ENCODE measurements around the gene TMEM273.

Gene TMEM273

DNA sequence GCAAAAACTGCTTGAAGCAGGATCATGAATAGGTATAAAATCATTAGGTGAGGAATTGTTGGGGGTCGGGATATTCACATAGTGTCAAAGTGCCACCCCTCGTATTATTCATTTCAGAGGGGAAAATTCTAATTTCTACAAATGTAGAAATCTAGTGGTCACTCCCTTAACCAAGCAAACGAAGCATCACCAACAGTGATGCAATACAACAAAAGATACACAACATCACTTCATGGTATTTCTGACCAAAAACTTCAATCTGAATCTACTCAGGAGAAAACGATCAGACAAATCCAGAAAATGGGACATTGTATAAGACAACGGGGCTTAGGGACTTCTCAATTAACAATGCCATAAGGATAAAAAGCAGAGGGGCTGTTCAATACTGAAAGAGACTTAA, 28.1 kb downstream of the TMEM273 start:
- TF ChIP-seq PPARA (CRISPR knock-in tag; IDR thresholded peaks at IDR 0.05; ENCODE audit: borderline replicate concordance) (no peak), TOX (CRISPR knock-in tag; IDR thresholded peaks at IDR 0.05; ENCODE audit: borderline replicate concordance) (no peak)
- no peak for ATAC-seq

DNA sequence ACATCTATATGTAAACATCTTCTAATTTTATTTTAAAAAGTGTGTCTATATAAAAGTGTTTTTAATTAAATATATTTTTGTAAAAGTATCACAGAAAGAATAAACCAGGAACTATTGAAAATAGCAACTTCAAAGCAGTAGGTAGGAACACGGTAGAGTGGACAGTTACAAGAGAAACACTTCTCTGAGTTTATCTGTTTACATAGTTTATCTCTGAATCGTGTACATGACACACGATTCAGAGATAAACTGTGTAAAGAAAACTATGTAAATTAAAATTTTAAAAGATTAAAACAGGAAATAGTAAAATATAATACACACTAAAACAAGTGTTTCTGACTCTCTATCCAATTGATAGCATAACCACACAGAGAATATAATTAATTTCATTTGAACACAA, 29.3 kb downstream of the TMEM273 start:
- TF ChIP-seq ISL1 (CRISPR knock-in tag; IDR thresholded peaks at IDR 0.05): no peak
- no peak for TF ChIP-seq TOX (CRISPR knock-in tag; IDR thresholded peaks at IDR 0.05; ENCODE audit: borderline replicate concordance)
- no peak for TF ChIP-seq ARNTL (CRISPR knock-in tag; IDR thresholded peaks at IDR 0.05; ENCODE audit: borderline replicate concordance, low read depth)
- no peak for TF ChIP-seq RARB (CRISPR knock-in tag; IDR thresholded peaks at IDR 0.05)
- no peak for TF ChIP-seq ZFP30 (CRISPR knock-in tag; IDR thresholded peaks at IDR 0.05)
- TF ChIP-seq, protein P1, sequence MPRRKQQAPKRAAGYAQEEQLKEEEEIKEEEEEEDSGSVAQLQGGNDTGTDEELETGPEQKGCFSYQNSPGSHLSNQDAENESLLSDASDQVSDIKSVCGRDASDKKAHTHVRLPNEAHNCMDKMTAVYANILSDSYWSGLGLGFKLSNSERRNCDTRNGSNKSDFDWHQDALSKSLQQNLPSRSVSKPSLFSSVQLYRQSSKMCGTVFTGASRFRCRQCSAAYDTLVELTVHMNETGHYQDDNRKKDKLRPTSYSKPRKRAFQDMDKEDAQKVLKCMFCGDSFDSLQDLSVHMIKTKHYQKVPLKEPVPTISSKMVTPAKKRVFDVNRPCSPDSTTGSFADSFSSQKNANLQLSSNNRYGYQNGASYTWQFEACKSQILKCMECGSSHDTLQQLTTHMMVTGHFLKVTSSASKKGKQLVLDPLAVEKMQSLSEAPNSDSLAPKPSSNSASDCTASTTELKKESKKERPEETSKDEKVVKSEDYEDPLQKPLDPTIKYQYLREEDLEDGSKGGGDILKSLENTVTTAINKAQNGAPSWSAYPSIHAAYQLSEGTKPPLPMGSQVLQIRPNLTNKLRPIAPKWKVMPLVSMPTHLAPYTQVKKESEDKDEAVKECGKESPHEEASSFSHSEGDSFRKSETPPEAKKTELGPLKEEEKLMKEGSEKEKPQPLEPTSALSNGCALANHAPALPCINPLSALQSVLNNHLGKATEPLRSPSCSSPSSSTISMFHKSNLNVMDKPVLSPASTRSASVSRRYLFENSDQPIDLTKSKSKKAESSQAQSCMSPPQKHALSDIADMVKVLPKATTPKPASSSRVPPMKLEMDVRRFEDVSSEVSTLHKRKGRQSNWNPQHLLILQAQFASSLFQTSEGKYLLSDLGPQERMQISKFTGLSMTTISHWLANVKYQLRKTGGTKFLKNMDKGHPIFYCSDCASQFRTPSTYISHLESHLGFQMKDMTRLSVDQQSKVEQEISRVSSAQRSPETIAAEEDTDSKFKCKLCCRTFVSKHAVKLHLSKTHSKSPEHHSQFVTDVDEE (CRISPR knock-in tag; IDR thresholded peaks at IDR 0.05): no peak
- TF ChIP-seq CSDC2 (CRISPR knock-in tag; IDR thresholded peaks at IDR 0.05): no peak
- no peak for TF ChIP-seq PPARA (CRISPR knock-in tag; IDR thresholded peaks at IDR 0.05; ENCODE audit: borderline replicate concordance)
- no peak for TF ChIP-seq OSR1 (CRISPR knock-in tag; IDR thresholded peaks at IDR 0.05)
- no peak for TF ChIP-seq TCF4 (CRISPR knock-in tag; IDR thresholded peaks at IDR 0.05; ENCODE audit: borderline replicate concordance)
- TF ChIP-seq, protein P2, sequence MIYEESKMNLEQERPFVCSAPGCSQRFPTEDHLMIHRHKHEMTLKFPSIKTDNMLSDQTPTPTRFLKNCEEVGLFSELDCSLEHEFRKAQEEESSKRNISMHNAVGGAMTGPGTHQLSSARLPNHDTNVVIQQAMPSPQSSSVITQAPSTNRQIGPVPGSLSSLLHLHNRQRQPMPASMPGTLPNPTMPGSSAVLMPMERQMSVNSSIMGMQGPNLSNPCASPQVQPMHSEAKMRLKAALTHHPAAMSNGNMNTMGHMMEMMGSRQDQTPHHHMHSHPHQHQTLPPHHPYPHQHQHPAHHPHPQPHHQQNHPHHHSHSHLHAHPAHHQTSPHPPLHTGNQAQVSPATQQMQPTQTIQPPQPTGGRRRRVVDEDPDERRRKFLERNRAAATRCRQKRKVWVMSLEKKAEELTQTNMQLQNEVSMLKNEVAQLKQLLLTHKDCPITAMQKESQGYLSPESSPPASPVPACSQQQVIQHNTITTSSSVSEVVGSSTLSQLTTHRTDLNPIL (CRISPR knock-in tag; IDR thresholded peaks at IDR 0.05; ENCODE audit: low read depth): no peak
- TF ChIP-seq ZC3H10 (CRISPR knock-in tag; IDR thresholded peaks at IDR 0.05): no peak
- TF ChIP-seq, protein P3, sequence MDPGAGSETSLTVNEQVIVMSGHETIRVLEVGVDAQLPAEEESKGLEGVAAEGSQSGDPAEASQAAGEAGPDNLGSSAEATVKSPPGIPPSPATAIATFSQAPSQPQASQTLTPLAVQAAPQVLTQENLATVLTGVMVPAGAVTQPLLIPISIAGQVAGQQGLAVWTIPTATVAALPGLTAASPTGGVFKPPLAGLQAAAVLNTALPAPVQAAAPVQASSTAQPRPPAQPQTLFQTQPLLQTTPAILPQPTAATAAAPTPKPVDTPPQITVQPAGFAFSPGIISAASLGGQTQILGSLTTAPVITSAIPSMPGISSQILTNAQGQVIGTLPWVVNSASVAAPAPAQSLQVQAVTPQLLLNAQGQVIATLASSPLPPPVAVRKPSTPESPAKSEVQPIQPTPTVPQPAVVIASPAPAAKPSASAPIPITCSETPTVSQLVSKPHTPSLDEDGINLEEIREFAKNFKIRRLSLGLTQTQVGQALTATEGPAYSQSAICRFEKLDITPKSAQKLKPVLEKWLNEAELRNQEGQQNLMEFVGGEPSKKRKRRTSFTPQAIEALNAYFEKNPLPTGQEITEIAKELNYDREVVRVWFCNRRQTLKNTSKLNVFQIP (CRISPR knock-in tag; IDR thresholded peaks at IDR 0.05; ENCODE audit: borderline replicate concordance, low read depth): no peak
- no peak for TF ChIP-seq ZNF565 (CRISPR knock-in tag; conservative IDR thresholded peaks at IDR 0.05; ENCODE audit: low read depth)
- TF ChIP-seq, protein P4, sequence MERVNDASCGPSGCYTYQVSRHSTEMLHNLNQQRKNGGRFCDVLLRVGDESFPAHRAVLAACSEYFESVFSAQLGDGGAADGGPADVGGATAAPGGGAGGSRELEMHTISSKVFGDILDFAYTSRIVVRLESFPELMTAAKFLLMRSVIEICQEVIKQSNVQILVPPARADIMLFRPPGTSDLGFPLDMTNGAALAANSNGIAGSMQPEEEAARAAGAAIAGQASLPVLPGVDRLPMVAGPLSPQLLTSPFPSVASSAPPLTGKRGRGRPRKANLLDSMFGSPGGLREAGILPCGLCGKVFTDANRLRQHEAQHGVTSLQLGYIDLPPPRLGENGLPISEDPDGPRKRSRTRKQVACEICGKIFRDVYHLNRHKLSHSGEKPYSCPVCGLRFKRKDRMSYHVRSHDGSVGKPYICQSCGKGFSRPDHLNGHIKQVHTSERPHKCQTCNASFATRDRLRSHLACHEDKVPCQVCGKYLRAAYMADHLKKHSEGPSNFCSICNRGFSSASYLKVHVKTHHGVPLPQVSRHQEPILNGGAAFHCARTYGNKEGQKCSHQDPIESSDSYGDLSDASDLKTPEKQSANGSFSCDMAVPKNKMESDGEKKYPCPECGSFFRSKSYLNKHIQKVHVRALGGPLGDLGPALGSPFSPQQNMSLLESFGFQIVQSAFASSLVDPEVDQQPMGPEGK (CRISPR knock-in tag; IDR thresholded peaks at IDR 0.05; ENCODE audit: borderline replicate concordance): no peak
- no peak for TF ChIP-seq ZFP3 (CRISPR knock-in tag; IDR thresholded peaks at IDR 0.05)
- no peak for TF ChIP-seq BACH2 (CRISPR knock-in tag; IDR thresholded peaks at IDR 0.05; ENCODE audit: borderline replicate concordance)
- TF ChIP-seq GLIS3 (CRISPR knock-in tag; IDR thresholded peaks at IDR 0.05): no peak
- no peak for TF ChIP-seq ZNF70 (CRISPR knock-in tag; IDR thresholded peaks at IDR 0.05)
- TF ChIP-seq, protein P5, sequence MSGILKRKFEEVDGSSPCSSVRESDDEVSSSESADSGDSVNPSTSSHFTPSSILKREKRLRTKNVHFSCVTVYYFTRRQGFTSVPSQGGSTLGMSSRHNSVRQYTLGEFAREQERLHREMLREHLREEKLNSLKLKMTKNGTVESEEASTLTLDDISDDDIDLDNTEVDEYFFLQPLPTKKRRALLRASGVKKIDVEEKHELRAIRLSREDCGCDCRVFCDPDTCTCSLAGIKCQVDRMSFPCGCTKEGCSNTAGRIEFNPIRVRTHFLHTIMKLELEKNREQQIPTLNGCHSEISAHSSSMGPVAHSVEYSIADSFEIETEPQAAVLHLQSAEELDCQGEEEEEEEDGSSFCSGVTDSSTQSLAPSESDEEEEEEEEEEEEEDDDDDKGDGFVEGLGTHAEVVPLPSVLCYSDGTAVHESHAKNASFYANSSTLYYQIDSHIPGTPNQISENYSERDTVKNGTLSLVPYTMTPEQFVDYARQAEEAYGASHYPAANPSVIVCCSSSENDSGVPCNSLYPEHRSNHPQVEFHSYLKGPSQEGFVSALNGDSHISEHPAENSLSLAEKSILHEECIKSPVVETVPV (CRISPR knock-in tag; IDR thresholded peaks at IDR 0.05): no peak
- no peak for ATAC-seq

DNA sequence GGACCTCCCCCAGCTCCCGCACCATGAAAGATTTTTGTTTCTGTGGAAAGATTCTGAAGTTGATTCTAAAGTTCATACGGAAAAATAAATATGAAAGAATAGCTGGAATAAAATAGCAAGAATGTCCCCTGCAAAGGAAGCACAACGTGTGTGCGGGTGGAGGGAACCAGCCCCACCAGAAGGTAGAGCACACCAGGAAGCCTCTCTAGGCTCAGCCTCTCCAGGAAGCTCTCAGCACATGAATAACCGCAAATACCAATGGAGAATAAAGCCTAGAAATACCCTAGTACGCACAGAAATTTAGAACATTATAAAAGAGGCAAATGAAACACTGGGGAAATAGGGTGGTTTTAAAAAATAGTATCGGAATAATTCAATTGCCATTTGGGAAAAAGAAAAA, 29.8 kb downstream of the TMEM273 start:
- ATAC-seq: no peak
- no peak for TF ChIP-seq ZFP30 (CRISPR knock-in tag; IDR thresholded peaks at IDR 0.05)
- TF ChIP-seq OSR1 (CRISPR knock-in tag; IDR thresholded peaks at IDR 0.05): no peak
- TF ChIP-seq GLIS3 (CRISPR knock-in tag; IDR thresholded peaks at IDR 0.05): no peak
- no peak for TF ChIP-seq BACH2 (CRISPR knock-in tag; IDR thresholded peaks at IDR 0.05; ENCODE audit: borderline replicate concordance)
- TF ChIP-seq, protein P3 (CRISPR knock-in tag; IDR thresholded peaks at IDR 0.05; ENCODE audit: borderline replicate concordance, low read depth): no peak
- TF ChIP-seq ISL1 (CRISPR knock-in tag; IDR thresholded peaks at IDR 0.05): no peak
- no peak for TF ChIP-seq ZNF70 (CRISPR knock-in tag; IDR thresholded peaks at IDR 0.05)
- TF ChIP-seq, protein P4 (CRISPR knock-in tag; IDR thresholded peaks at IDR 0.05; ENCODE audit: borderline replicate concordance): no peak
- TF ChIP-seq PPARA (CRISPR knock-in tag; IDR thresholded peaks at IDR 0.05; ENCODE audit: borderline replicate concordance): no peak
- TF ChIP-seq RARB (CRISPR knock-in tag; IDR thresholded peaks at IDR 0.05): no peak
- no peak for TF ChIP-seq ZNF8 (CRISPR knock-in tag; IDR thresholded peaks at IDR 0.05)
- no peak for TF ChIP-seq ESRRG (CRISPR knock-in tag; IDR thresholded peaks at IDR 0.05)
- no peak for TF ChIP-seq ZFP3 (CRISPR knock-in tag; IDR thresholded peaks at IDR 0.05)
- TF ChIP-seq TOX (CRISPR knock-in tag; IDR thresholded peaks at IDR 0.05; ENCODE audit: borderline replicate concordance): no peak
- no peak for TF ChIP-seq ZNF565 (CRISPR knock-in tag; conservative IDR thresholded peaks at IDR 0.05; ENCODE audit: low read depth)
- TF ChIP-seq TCF4 (CRISPR knock-in tag; IDR thresholded peaks at IDR 0.05; ENCODE audit: borderline replicate concordance): no peak
- TF ChIP-seq CSDC2 (CRISPR knock-in tag; IDR thresholded peaks at IDR 0.05): no peak
- TF ChIP-seq, protein P5 (CRISPR knock-in tag; IDR thresholded peaks at IDR 0.05): no peak

Measured in SK-N-SH treated with all-trans-retinoic acid at 6 μM for 48 hours (cell line).